ENCODE results near the gene LIN54.

GRCh38 chr4:82939414-82939813, 71.2 kb downstream of the LIN54 start:
- no peak for TF ChIP-seq POU2F2 (IDR thresholded peaks at IDR 0.05; ENCODE audit: low read depth, low read length)
- TF ChIP-seq POLR2A (IDR thresholded peaks at IDR 0.05; ENCODE audit: low read depth, low read length): no peak
- no peak for TF ChIP-seq POLR2AphosphoS5 (IDR thresholded peaks at IDR 0.05; ENCODE audit: low read depth, low read length)

Measured in GM12891 (cell line).